ENCODE results near the gene ORAI3.

The ORAI3 gene

GRCh38 chr16:30980434-30980833 is 31.6 kb downstream of the ORAI3 start:
- DNase-seq (ENCODE audit: insufficient read length, low spot score) (no peak), FAIRE-seq (no peak)
- TF ChIP-seq POLR2A (IDR thresholded peaks at IDR 0.05; ENCODE audit: low read depth, low read length): no peak

- no peak for TF ChIP-seq POLR2A (IDR thresholded peaks at IDR 0.05; ENCODE audit: low read depth, low read length)
- DNase-seq (ENCODE audit: insufficient read length, low spot score) (no peak), FAIRE-seq (no peak)
Measured at GRCh38 chr16:30980959-30981358, 32.1 kb downstream of the ORAI3 start.

GRCh38 chr16:30982548-30983288 is 33.9 kb downstream of the ORAI3 start:
- no peak for TF ChIP-seq POLR2A (IDR thresholded peaks at IDR 0.05; ENCODE audit: low read depth, low read length)
- DNase-seq (ENCODE audit: insufficient read length, low spot score) (no peak), FAIRE-seq (no peak)

DNA sequence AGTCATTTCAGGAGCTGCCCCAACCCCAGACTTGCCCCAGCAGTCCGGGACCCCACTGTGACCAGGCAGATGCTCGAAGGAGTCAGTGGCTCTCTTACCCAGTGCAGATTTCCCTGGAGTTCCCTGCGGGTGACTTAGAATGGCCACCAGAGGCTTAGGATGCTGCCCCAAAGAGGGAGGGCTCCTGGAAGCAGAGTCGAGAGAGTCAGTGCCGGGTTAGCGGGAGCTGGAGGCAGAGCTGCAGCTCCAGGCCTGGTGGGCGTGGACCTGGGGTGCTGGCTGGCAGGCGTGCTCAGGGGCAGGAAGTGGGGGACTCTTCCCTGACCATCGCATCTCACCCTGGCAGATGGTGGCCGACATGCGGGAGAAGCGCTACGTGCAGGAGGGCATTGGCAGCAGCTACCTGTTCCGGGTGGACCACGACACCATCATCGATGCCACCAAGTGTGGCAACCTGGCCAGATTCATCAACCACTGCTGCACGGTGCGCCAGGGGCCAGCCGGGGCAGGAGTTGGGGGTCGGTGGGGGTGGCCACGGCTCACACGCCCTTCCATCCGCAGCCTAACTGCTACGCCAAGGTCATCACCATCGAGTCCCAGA is 34.5 kb downstream of the ORAI3 start:
- DNase-seq (ENCODE audit: insufficient read length, low spot score) (no peak), FAIRE-seq (no peak)
- no peak for TF ChIP-seq POLR2A (IDR thresholded peaks at IDR 0.05; ENCODE audit: low read depth, low read length)

DNA sequence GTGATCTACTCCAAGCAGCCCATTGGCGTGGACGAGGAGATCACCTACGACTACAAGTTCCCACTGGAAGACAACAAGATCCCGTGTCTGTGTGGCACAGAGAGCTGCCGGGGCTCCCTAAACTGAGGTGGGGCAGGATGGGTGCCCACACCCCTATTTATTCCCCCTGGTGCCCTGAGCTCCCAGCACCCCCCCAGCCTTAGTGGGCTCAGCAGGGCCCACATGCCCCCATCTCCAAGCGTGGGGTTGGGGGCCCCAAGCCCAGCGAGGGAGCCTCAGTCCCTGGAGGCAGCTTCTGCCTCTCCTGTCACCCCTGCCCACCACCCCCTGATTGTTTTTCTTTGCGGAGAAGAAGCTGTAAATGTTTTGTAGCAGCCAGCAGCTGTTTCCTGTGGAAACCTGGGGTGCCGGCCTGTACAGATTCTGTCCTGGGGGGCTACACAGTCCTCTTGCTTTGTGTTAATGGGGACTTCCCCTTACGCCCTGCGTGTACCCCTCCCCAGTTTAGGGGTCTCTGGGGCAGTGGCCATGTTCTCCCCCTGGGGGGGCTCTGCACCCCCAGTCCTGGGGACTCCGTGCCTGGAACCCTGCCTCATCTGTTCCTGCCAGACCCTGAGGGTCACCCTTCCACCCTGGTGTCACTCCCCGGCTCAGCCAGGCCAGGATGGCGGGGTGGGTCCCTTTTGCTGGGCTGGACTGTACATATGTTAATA is 35.2 kb downstream of the ORAI3 start:
- DNase-seq (ENCODE audit: insufficient read length, low spot score) (no peak), FAIRE-seq (no peak)
- no peak for TF ChIP-seq POLR2A (IDR thresholded peaks at IDR 0.05; ENCODE audit: low read depth, low read length)

DNA sequence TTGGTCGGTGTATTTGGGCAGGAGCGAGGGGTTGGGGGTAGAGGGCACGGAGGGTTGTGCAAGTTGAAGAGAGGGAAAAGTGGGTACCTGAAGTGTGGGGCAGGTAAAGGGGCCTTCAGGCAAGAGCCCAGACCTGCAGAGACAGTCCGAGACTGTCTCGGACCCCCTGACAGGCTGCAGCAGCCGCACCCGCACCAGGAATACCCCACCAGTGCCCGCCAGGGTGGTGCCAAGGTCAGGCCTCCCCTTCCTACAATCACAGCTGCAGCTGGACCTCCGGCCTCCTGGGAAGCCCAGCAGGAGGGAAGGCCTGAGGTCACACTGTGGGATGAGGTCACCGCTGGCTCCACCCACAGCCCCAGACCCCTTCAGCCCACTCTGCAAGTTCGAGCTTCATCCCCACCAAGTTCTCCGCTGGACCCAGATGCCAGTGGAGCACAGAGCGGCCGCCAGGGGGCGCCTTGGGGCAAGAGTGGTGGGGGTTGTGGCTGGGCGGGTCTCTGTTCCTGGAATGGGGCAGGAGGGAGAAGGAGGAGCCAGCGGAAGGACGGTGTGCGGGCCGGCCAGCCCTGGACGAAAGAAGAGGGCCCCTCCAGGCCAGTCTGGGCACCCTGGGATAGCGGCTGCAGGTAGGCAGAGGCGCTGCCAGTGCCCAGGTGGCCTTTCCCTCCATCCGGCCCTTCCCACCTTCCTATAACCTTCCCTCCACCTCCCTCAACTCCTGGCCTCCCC is 36.0 kb downstream of the ORAI3 start, which contains the start of gene HSD3B7:
HSD3B7 (plus strand) TSS at position 539 of the 732 bp plus-strand sequence. CDS start 452 bp downstream, outside the sequence.
- FAIRE-seq: no peak
- TF ChIP-seq POLR2A (IDR thresholded peaks at IDR 0.05; ENCODE audit: low read depth, low read length): no peak
- DNase-seq (ENCODE audit: insufficient read length, low spot score): peak; percentile 96

- no peak for TF ChIP-seq POLR2A (IDR thresholded peaks at IDR 0.05; ENCODE audit: low read depth, low read length)
- no peak for DNase-seq (ENCODE audit: insufficient read length, low spot score)
- no peak for FAIRE-seq
Measured at GRCh38 chr16:30985401-30986128, 36.7 kb downstream of the ORAI3 start.

GRCh38 chr16:30986129-30986991 is 37.5 kb downstream of the ORAI3 start:
- no peak for FAIRE-seq
- no peak for TF ChIP-seq POLR2A (IDR thresholded peaks at IDR 0.05; ENCODE audit: low read depth, low read length)

DNA sequence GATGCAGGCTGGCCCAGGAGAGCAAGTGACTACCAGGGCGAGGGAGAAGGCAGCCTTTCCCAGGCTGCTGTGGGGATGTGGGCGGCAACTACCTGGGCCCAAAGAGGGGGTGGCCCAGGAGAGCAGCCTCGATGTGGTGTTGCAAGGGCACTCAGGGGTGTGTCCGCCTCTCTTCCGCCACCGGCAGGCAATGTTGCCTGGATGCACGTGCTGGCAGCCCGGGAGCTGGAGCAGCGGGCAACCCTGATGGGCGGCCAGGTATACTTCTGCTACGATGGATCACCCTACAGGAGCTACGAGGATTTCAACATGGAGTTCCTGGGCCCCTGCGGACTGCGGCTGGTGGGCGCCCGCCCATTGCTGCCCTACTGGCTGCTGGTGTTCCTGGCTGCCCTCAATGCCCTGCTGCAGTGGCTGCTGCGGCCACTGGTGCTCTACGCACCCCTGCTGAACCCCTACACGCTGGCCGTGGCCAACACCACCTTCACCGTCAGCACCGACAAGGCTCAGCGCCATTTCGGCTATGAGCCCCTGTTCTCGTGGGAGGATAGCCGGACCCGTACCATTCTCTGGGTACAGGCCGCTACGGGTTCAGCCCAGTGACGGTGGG is 38.8 kb downstream of the ORAI3 start:
- DNase-seq (ENCODE audit: insufficient read length, low spot score) (no peak), FAIRE-seq (no peak)
- TF ChIP-seq POLR2A (IDR thresholded peaks at IDR 0.05; ENCODE audit: low read depth, low read length): no peak

More at GRCh38 chr16:30986129-30986991, 37.5 kb downstream of the ORAI3 start:
- DNase-seq (ENCODE audit: insufficient read length, low spot score): no peak

DNA sequence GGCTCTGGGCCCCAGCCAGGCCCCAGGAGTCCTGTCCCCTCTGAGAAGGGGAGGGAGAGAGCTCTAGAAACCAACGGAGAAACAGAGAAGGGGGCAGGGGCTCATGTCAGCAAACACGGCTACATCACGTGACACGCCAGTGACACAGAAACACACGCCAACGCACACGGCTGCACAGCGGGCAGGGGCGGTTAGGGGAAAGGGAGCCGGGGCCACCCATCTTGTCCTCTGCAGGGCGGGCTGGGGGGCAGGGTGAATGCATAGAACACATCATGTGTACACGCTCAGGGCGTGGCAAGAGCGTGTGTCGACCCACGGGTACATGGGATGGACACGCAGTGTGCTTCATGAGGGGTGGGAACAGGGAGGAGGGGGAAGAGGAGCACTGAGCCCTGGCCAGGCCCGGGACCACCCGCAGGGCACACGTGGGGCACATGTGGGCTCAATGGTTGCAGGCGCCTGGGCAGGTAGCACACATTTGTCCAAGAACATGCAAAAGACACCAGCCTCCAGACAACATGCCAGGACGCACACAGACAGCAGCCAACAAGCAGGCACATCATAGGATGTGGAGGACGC is 40.7 kb downstream of the ORAI3 start:
- FAIRE-seq (no peak), DNase-seq (ENCODE audit: insufficient read length, low spot score) (no peak)
- no peak for TF ChIP-seq POLR2A (IDR thresholded peaks at IDR 0.05; ENCODE audit: low read depth, low read length)

DNA sequence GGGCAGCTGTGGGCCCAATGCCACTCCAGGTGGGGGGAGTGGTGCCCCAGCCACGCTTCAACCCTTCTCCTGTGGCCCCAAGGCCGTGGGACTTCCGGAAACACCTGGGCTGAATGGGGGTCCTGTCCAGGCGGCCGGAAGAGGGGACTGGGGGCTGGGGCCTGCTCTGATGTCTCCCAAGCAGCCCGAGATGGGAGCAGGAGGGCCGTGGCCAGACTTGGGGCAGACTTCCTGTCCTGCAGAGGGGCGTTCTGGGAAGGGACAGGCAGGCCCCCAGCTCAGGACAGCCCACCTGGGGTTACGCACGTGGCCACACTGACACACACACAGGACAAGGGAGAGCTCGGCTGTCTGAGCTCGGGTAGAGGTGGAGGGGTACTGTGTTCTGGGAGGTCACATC is 41.2 kb downstream of the ORAI3 start:
- FAIRE-seq (no peak), DNase-seq (ENCODE audit: insufficient read length, low spot score) (no peak)
- TF ChIP-seq POLR2A (IDR thresholded peaks at IDR 0.05; ENCODE audit: low read depth, low read length): no peak

DNA sequence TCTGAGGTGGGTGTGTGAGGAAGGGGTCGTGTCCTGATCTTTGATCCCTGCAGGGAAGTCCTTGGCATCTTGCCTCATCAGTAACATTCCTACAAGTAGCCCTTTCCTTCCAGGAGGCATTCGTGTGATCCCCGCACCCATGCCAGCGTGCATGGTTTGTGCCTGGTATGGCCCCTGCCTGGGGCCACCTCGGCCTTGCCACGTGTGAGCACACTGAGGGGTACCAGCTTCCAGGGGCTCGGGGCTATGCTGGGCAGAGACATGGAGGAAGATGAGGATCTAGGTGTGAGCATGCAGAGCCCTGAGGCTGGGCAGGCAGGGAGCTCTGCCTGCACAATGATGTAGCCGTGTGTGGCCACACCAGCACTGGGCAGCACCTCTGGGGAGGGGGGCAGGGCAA is 42.2 kb downstream of the ORAI3 start:
- FAIRE-seq: no peak
- DNase-seq (ENCODE audit: insufficient read length, low spot score): no peak
- no peak for TF ChIP-seq POLR2A (IDR thresholded peaks at IDR 0.05; ENCODE audit: low read depth, low read length)

Data from H54 (cell line).